ENCODE data around the gene FAM107B. TPM values are rescaled to one million over a fixed set of nuclear protein-coding genes. Genes with fewer than 3 reads are reported as not detected.

The FAM107B gene
- total and polyA plus RNA-seq, 7 donors: 12.8 to 111 (median 15.0) TPM

- intact Hi-C loops (cut with DNase I): no loop called here
- H3K4me1 ChIP-seq: peaks cover 0 to 11% (median 4%) of the 10 kb centered on the region in 4 donors
- TF ChIP-seq POLR2AphosphoS5 (IDR thresholded peaks at IDR 0.05): no peak
- TF ChIP-seq EP300 (IDR thresholded peaks at IDR 0.05): no peak
- TF ChIP-seq, protein P1, sequence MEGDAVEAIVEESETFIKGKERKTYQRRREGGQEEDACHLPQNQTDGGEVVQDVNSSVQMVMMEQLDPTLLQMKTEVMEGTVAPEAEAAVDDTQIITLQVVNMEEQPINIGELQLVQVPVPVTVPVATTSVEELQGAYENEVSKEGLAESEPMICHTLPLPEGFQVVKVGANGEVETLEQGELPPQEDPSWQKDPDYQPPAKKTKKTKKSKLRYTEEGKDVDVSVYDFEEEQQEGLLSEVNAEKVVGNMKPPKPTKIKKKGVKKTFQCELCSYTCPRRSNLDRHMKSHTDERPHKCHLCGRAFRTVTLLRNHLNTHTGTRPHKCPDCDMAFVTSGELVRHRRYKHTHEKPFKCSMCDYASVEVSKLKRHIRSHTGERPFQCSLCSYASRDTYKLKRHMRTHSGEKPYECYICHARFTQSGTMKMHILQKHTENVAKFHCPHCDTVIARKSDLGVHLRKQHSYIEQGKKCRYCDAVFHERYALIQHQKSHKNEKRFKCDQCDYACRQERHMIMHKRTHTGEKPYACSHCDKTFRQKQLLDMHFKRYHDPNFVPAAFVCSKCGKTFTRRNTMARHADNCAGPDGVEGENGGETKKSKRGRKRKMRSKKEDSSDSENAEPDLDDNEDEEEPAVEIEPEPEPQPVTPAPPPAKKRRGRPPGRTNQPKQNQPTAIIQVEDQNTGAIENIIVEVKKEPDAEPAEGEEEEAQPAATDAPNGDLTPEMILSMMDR (IDR thresholded peaks at IDR 0.05): no peak
- no peak for TF ChIP-seq POLR2A (IDR thresholded peaks at IDR 0.05)
- H3K4me3 ChIP-seq: no peak overlapping the region
- 75 to 89% methylated on average over 11 of the region's 11 CpGs for WGBS, 2 donors
- no peaks in the 10 kb centered on the region for H3K9me3 ChIP-seq
- DNase-seq: no peak
- H3K27ac ChIP-seq: no peak overlapping the region
- H3K27me3 ChIP-seq: no peaks in the 10 kb centered on the region
- H3K36me3 ChIP-seq: no peaks in the 10 kb centered on the region
Observed at GRCh38 chr10:14583252-14583651, 191.4 kb downstream of the FAM107B start.

- H3K9me3 ChIP-seq: no peaks in the 10 kb centered on the region
- H3K36me3 ChIP-seq: no peaks in the 10 kb centered on the region
- H3K4me3 ChIP-seq: no peak overlapping the region
- TF ChIP-seq POLR2A (IDR thresholded peaks at IDR 0.05): no peak
- TF ChIP-seq, protein P1 (IDR thresholded peaks at IDR 0.05): no peak
- TF ChIP-seq POLR2AphosphoS5 (IDR thresholded peaks at IDR 0.05): no peak
- no peak for TF ChIP-seq EP300 (IDR thresholded peaks at IDR 0.05)
- H3K4me1 ChIP-seq: peaks cover 0 to 11% (median 0%) of the 10 kb centered on the region in 4 donors
- no peak overlapping the region for H3K27ac ChIP-seq
- DNase-seq: no peak
- intact Hi-C loops (cut with DNase I): no loop called here
- no peaks in the 10 kb centered on the region for H3K27me3 ChIP-seq
- 89 to 91% methylated on average over 7 of the region's 7 CpGs for WGBS, 2 donors
Observed at GRCh38 chr10:14581553-14582321, 193.0 kb downstream of the FAM107B start.

- Histone ChIP-seq H3K4me3 (no peak overlapping the region), H3K36me3 (no peaks in the 10 kb centered on the region), H3K9me3 (no peaks in the 10 kb centered on the region), H3K27ac (no peak overlapping the region), H3K27me3 (no peaks in the 10 kb centered on the region), H3K4me1 (peaks cover 0 to 11% (median 0%) of the 10 kb centered on the region in 4 donors)
- TF ChIP-seq, protein P1 (IDR thresholded peaks at IDR 0.05): no peak
- TF ChIP-seq POLR2A (IDR thresholded peaks at IDR 0.05) (no peak), EP300 (IDR thresholded peaks at IDR 0.05) (no peak)
- WGBS, 2 donors: 93 to 96% methylated on average over 13 of the region's 13 CpGs
- DNase-seq: no peak
- intact Hi-C loops (cut with DNase I): no loop called here
Observed at GRCh38 chr10:14580671-14581332, 193.9 kb downstream of the FAM107B start.

- peak overlapping the region in 1 of 4 donors; percentile 10 for H3K27ac ChIP-seq
- H3K27me3 ChIP-seq: no peaks in the 10 kb centered on the region
- WGBS, 2 donors: 84 to 89% methylated on average over 1 of the region's 1 CpG
- TF ChIP-seq EP300 (IDR thresholded peaks at IDR 0.05) (no peak), POLR2AphosphoS5 (IDR thresholded peaks at IDR 0.05) (no peak), POLR2A (IDR thresholded peaks at IDR 0.05) (no peak)
- TF ChIP-seq, protein P1 (IDR thresholded peaks at IDR 0.05): no peak
- intact Hi-C loops (cut with DNase I): no loop called here
- no peak overlapping the region for H3K4me3 ChIP-seq
- H3K36me3 ChIP-seq: no peaks in the 10 kb centered on the region
- H3K9me3 ChIP-seq: no peaks in the 10 kb centered on the region
- DNase-seq: no peak
- peaks cover 0 to 11% (median 0%) of the 10 kb centered on the region in 4 donors for H3K4me1 ChIP-seq
Observed at GRCh38 chr10:14579405-14579804, 195.3 kb downstream of the FAM107B start.
